Measurements from ENCODE around the gene HLA-A. TPM values are rescaled to one million over a fixed set of nuclear protein-coding genes. Genes with fewer than 3 reads are reported as not detected.

Gene HLA-A
- total and polyA plus RNA-seq, 5 donors from 2014 or later: 2,388 to 5,572 (median 3,890) TPM

- peaks cover 0 to 3% (median 0%) of the 10 kb centered on the region in 7 donors for H3K9me3 Mint-ChIP-seq
These were observed 38.2 kb downstream of the HLA-A start for GRCh38 chr6:29980511-29980910.

GRCh38 chr6:29981211-29981812 is 39.0 kb downstream of the HLA-A start:
- H3K27ac Mint-ChIP-seq: no peak overlapping the region
- no peak for ATAC-seq (ENCODE audit: low read depth in 2 of 2)
- peaks cover 11% of the 10 kb centered on the region for H3K4me1 ChIP-seq (ENCODE audit: control insufficient read depth, insufficient read depth, low read length, poor library complexity, severe bottlenecking)
- no peaks in the 10 kb centered on the region for H3K36me3 Mint-ChIP-seq
- no peak overlapping the region for H3K4me3 ChIP-seq (ENCODE audit: low read depth, low read length)
- H3K27me3 Mint-ChIP-seq: peaks cover 32% of the 10 kb centered on the region
- no peak for DNase-seq
- no peaks in the 10 kb centered on the region for H3K36me3 ChIP-seq (ENCODE audit: control insufficient read depth, insufficient read depth, low read length)
- H3K27me3 ChIP-seq (ENCODE audit: control insufficient read depth, insufficient read depth, low read length): peaks cover 14% of the 10 kb centered on the region
- no peaks in the 10 kb centered on the region for H3K9me3 ChIP-seq (ENCODE audit: control insufficient read depth in 2 of 2, low read length in 2 of 2)
- H3K9me3 Mint-ChIP-seq: peaks cover 0 to 3% (median 0%) of the 10 kb centered on the region in 7 donors
- H3K27ac ChIP-seq (ENCODE audit: insufficient read depth, low read length, poor library complexity, severe bottlenecking): no peak overlapping the region
- H3K4me3 Mint-ChIP-seq: no peak overlapping the region
- H3K4me1 Mint-ChIP-seq: peaks cover 3 to 10% (median 8%) of the 10 kb centered on the region in 4 donors

More at GRCh38 chr6:29980511-29980910, 38.2 kb downstream of the HLA-A start:
- H3K27me3 Mint-ChIP-seq: peaks cover 40% of the 10 kb centered on the region
- no peak overlapping the region for H3K27ac Mint-ChIP-seq
- peaks cover 22% of the 10 kb centered on the region for H3K27me3 ChIP-seq (ENCODE audit: control insufficient read depth, insufficient read depth, low read length)
- DNase-seq (no peak), ATAC-seq (ENCODE audit: low read depth in 2 of 2) (no peak)
- no peak overlapping the region for H3K4me3 ChIP-seq (ENCODE audit: low read depth, low read length)
- H3K4me1 Mint-ChIP-seq: peaks cover 7 to 18% (median 14%) of the 10 kb centered on the region in 4 donors
- no peaks in the 10 kb centered on the region for H3K36me3 Mint-ChIP-seq
- H3K4me3 Mint-ChIP-seq: no peak overlapping the region
- peaks cover 19% of the 10 kb centered on the region for H3K4me1 ChIP-seq (ENCODE audit: control insufficient read depth, insufficient read depth, low read length, poor library complexity, severe bottlenecking)
- no peaks in the 10 kb centered on the region for H3K9me3 ChIP-seq (ENCODE audit: control insufficient read depth in 2 of 2, low read length in 2 of 2)
- H3K27ac ChIP-seq (ENCODE audit: insufficient read depth, low read length, poor library complexity, severe bottlenecking): no peak overlapping the region
- H3K36me3 ChIP-seq (ENCODE audit: control insufficient read depth, insufficient read depth, low read length): no peaks in the 10 kb centered on the region

GRCh38 chr6:29982097-29982496 is 39.8 kb downstream of the HLA-A start:
- Histone ChIP-seq H3K9me3 (ENCODE audit: control insufficient read depth in 2 of 2, low read length in 2 of 2) (no peaks in the 10 kb centered on the region), H3K27ac (ENCODE audit: insufficient read depth, low read length, poor library complexity, severe bottlenecking) (no peak overlapping the region), H3K27me3 (ENCODE audit: control insufficient read depth, insufficient read depth, low read length) (peaks cover 13% of the 10 kb centered on the region), H3K4me1 (ENCODE audit: control insufficient read depth, insufficient read depth, low read length, poor library complexity, severe bottlenecking) (peaks cover 3% of the 10 kb centered on the region), H3K36me3 (ENCODE audit: control insufficient read depth, insufficient read depth, low read length) (no peaks in the 10 kb centered on the region), H3K4me3 (ENCODE audit: low read depth, low read length) (no peak overlapping the region)
- DNase-seq (no peak), ATAC-seq (ENCODE audit: low read depth in 2 of 2) (no peak)
- peaks cover 25% of the 10 kb centered on the region for H3K27me3 Mint-ChIP-seq
- peaks cover 0 to 5% (median 4%) of the 10 kb centered on the region in 4 donors for H3K4me1 Mint-ChIP-seq
- H3K27ac Mint-ChIP-seq: no peak overlapping the region
- peaks cover 0 to 3% (median 0%) of the 10 kb centered on the region in 7 donors for H3K9me3 Mint-ChIP-seq
- no peak overlapping the region for H3K4me3 Mint-ChIP-seq
- H3K36me3 Mint-ChIP-seq: no peaks in the 10 kb centered on the region

- DNase-seq (no peak), ATAC-seq (ENCODE audit: low read depth in 2 of 2) (no peak)
- Mint-ChIP-seq H3K4me3 (no peak overlapping the region), H3K4me1 (no peaks in the 10 kb centered on the region), H3K27me3 (peaks cover 21% of the 10 kb centered on the region), H3K27ac (no peak overlapping the region), H3K36me3 (no peaks in the 10 kb centered on the region), H3K9me3 (peaks cover 0 to 2% (median 0%) of the 10 kb centered on the region in 7 donors)
- Histone ChIP-seq H3K27me3 (ENCODE audit: control insufficient read depth, insufficient read depth, low read length) (no peaks in the 10 kb centered on the region), H3K4me1 (ENCODE audit: control insufficient read depth, insufficient read depth, low read length, poor library complexity, severe bottlenecking) (no peaks in the 10 kb centered on the region), H3K27ac (ENCODE audit: insufficient read depth, low read length, poor library complexity, severe bottlenecking) (no peak overlapping the region), H3K4me3 (ENCODE audit: low read depth, low read length) (no peak overlapping the region), H3K9me3 (ENCODE audit: control insufficient read depth in 2 of 2, low read length in 2 of 2) (no peaks in the 10 kb centered on the region), H3K36me3 (ENCODE audit: control insufficient read depth, insufficient read depth, low read length) (no peaks in the 10 kb centered on the region)
These were observed 41.9 kb downstream of the HLA-A start for GRCh38 chr6:29984232-29984631.

- ATAC-seq (ENCODE audit: low read depth in 2 of 2): no peak
- H3K27ac Mint-ChIP-seq: no peak overlapping the region
These were observed 42.7 kb downstream of the HLA-A start for GRCh38 chr6:29984992-29985391.

GRCh38 chr6:29986179-29986781 is 43.9 kb downstream of the HLA-A start:
- peaks cover 25% of the 10 kb centered on the region for H3K27me3 Mint-ChIP-seq

More at GRCh38 chr6:29984992-29985391, 42.7 kb downstream of the HLA-A start:
- Mint-ChIP-seq H3K9me3 (peaks cover 0 to 2% (median 0%) of the 10 kb centered on the region in 7 donors), H3K36me3 (no peaks in the 10 kb centered on the region), H3K4me3 (no peak overlapping the region), H3K27me3 (peaks cover 25% of the 10 kb centered on the region), H3K4me1 (no peaks in the 10 kb centered on the region)
- Histone ChIP-seq H3K27ac (ENCODE audit: insufficient read depth, low read length, poor library complexity, severe bottlenecking) (no peak overlapping the region), H3K27me3 (ENCODE audit: control insufficient read depth, insufficient read depth, low read length) (peaks cover 2% of the 10 kb centered on the region), H3K4me3 (ENCODE audit: low read depth, low read length) (no peak overlapping the region), H3K9me3 (ENCODE audit: control insufficient read depth in 2 of 2, low read length in 2 of 2) (no peaks in the 10 kb centered on the region), H3K36me3 (ENCODE audit: control insufficient read depth, insufficient read depth, low read length) (no peaks in the 10 kb centered on the region), H3K4me1 (ENCODE audit: control insufficient read depth, insufficient read depth, low read length, poor library complexity, severe bottlenecking) (no peaks in the 10 kb centered on the region)
- no peak for DNase-seq

GRCh38 chr6:29989211-29989610 is 46.9 kb downstream of the HLA-A start:
- H3K4me1 ChIP-seq (ENCODE audit: control insufficient read depth, insufficient read depth, low read length, poor library complexity, severe bottlenecking): no peaks in the 10 kb centered on the region
- no peak overlapping the region for H3K27ac Mint-ChIP-seq
- H3K4me1 Mint-ChIP-seq: no peaks in the 10 kb centered on the region
- no peak overlapping the region for H3K4me3 Mint-ChIP-seq
- no peak overlapping the region for H3K27ac ChIP-seq (ENCODE audit: insufficient read depth, low read length, poor library complexity, severe bottlenecking)
- no peaks in the 10 kb centered on the region for H3K9me3 ChIP-seq (ENCODE audit: control insufficient read depth in 2 of 2, low read length in 2 of 2)
- ATAC-seq (ENCODE audit: low read depth in 2 of 2): no peak
- peaks cover 2% of the 10 kb centered on the region for H3K27me3 ChIP-seq (ENCODE audit: control insufficient read depth, insufficient read depth, low read length)
- no peaks in the 10 kb centered on the region for H3K36me3 ChIP-seq (ENCODE audit: control insufficient read depth, insufficient read depth, low read length)
- no peaks in the 10 kb centered on the region for H3K36me3 Mint-ChIP-seq
- H3K27me3 Mint-ChIP-seq: peaks cover 34% of the 10 kb centered on the region
- no peak overlapping the region for H3K4me3 ChIP-seq (ENCODE audit: low read depth, low read length)
- DNase-seq: no peak
- H3K9me3 Mint-ChIP-seq: no peaks in the 10 kb centered on the region

More at GRCh38 chr6:29986179-29986781, 43.9 kb downstream of the HLA-A start:
- Histone ChIP-seq H3K27ac (ENCODE audit: insufficient read depth, low read length, poor library complexity, severe bottlenecking) (no peak overlapping the region), H3K9me3 (ENCODE audit: control insufficient read depth in 2 of 2, low read length in 2 of 2) (no peaks in the 10 kb centered on the region), H3K4me3 (ENCODE audit: low read depth, low read length) (no peak overlapping the region), H3K4me1 (ENCODE audit: control insufficient read depth, insufficient read depth, low read length, poor library complexity, severe bottlenecking) (no peaks in the 10 kb centered on the region), H3K27me3 (ENCODE audit: control insufficient read depth, insufficient read depth, low read length) (peaks cover 2% of the 10 kb centered on the region), H3K36me3 (ENCODE audit: control insufficient read depth, insufficient read depth, low read length) (no peaks in the 10 kb centered on the region)
- ATAC-seq (ENCODE audit: low read depth in 2 of 2) (no peak), DNase-seq (no peak)
- H3K9me3 Mint-ChIP-seq: peaks cover 0 to under 1% (median 0%) of the 10 kb centered on the region in 7 donors
- no peak overlapping the region for H3K4me3 Mint-ChIP-seq
- H3K4me1 Mint-ChIP-seq: no peaks in the 10 kb centered on the region
- no peak overlapping the region for H3K27ac Mint-ChIP-seq
- no peaks in the 10 kb centered on the region for H3K36me3 Mint-ChIP-seq

GRCh38 chr6:29990931-29991330 is 48.6 kb downstream of the HLA-A start:
- ATAC-seq (ENCODE audit: low read depth in 2 of 2) (no peak), DNase-seq (no peak)
- Histone ChIP-seq H3K27ac (ENCODE audit: insufficient read depth, low read length, poor library complexity, severe bottlenecking) (no peak overlapping the region), H3K4me3 (ENCODE audit: low read depth, low read length) (no peak overlapping the region), H3K9me3 (ENCODE audit: control insufficient read depth in 2 of 2, low read length in 2 of 2) (no peaks in the 10 kb centered on the region), H3K4me1 (ENCODE audit: control insufficient read depth, insufficient read depth, low read length, poor library complexity, severe bottlenecking) (no peaks in the 10 kb centered on the region), H3K27me3 (ENCODE audit: control insufficient read depth, insufficient read depth, low read length) (peaks cover 2% of the 10 kb centered on the region), H3K36me3 (ENCODE audit: control insufficient read depth, insufficient read depth, low read length) (no peaks in the 10 kb centered on the region)
- Mint-ChIP-seq H3K4me1 (no peaks in the 10 kb centered on the region), H3K27ac (no peak overlapping the region), H3K4me3 (no peak overlapping the region), H3K9me3 (no peaks in the 10 kb centered on the region), H3K27me3 (peaks cover 34% of the 10 kb centered on the region), H3K36me3 (no peaks in the 10 kb centered on the region)

Measured in CD4-positive, CD25-positive, alpha-beta regulatory T cell (primary cell).